ENCODE data around the gene DCAF8L2.
A peak's percentile ranks its signal among the peaks of the same experiment; 100 is the strongest.
"Not testable (repeated sequence)": the region's sequence is repeated elsewhere in the genome, so short reads cannot be mapped to it uniquely, and the experiment has no call there.

DCAF8L2 gene

DNA sequence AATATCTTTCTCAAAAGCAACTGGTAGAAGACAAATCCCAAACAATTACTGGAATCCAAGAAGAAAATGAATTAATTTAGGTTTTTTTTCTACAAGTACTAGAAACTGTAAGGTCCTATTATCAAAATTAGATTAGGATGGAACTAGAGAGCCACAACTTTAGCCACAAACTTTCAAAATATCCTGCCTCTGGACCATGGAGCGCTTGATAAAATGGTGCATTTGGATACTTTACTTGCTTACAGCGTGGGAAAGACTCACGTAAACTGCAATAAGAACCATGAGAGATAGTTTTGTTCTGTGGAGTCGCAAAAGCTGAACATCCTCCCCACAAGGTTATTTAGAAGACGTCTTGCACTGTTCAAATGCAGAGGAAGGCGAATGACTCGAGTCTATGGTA is at the start of gene DCAF8L2:
Gene DCAF8L2 (plus strand): TSS at position 301 of the 400 bp plus-strand sequence. CDS start 156,552 bp downstream, outside the sequence.
- no peak for DNase-seq

DNA sequence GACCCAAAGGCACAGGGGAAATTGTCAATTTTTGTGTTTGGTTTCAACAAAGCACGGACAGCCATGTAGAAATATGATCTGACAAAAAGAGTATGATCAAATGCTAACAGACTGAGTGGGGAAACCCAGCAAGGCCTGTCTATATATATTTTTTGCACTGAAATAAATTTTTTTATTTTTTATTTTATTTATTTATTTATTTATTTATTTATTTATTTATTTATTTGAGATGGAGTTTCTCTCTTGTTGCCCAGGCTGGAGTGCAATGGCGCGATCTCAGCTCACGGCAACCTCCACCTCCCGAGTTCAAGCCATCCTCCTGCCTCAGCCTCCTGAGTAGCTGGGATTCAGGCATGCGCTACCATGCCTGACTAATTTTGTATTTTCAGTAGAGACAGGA is 49.0 kb upstream of the DCAF8L2 start:
- DNase-seq: not testable (repeated sequence)

- no peak for DNase-seq
Observed at GRCh38 chrX:27548624-27549023, 41.5 kb upstream of the DCAF8L2 start.

GRCh38 chrX:27549688-27550087 is 40.5 kb upstream of the DCAF8L2 start:
- no peak for DNase-seq

GRCh38 chrX:27555514-27555913 is 34.6 kb upstream of the DCAF8L2 start:
- DNase-seq: peak; percentile 9

GRCh38 chrX:27565992-27566391 is 24.2 kb upstream of the DCAF8L2 start:
- no peak for DNase-seq

DNA sequence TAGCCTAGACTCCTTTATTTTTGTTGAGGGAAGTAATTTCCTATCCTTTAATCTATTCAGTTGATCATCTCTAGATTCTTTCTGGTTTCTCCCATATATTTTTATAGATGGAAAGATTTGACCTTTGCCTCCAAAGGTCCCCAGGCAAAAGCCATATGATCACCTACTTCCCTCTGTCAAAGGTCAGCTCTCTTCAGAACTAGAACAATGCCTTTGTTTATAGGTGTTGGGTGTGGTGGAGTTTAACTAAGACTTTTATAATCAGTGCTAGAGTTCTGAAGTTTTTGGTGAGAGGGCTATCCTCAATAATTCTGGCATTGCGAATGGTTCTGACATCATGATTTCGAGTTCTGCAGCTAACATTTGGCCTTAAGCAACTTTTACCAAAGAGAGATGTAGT is 19.0 kb upstream of the DCAF8L2 start:
- no peak for DNase-seq

- DNase-seq: no peak
Observed at GRCh38 chrX:27575565-27575964, 14.6 kb upstream of the DCAF8L2 start.

DNA sequence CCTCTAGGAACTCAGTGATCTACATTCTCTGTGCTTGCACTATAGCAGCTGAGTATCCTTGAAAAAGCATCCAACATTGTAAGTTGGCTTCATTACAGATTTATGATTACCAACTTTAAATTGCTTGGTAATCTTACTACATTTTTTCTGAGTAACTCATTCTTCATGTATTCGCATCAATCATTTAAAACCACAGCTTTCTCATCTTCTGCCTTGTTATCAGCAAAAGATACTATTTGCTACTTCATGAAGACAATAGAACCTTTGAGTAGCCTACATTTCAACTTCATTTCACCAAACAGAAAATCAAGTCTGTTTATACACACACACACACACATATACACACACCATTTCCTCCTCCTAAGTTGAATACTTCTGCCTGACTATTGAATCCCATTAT is 6.2 kb upstream of the DCAF8L2 start:
- no peak for DNase-seq

- DNase-seq: no peak
Observed at GRCh38 chrX:27591938-27592337, 1.8 kb downstream of the DCAF8L2 start.

GRCh38 chrX:27597508-27597907 is 7.4 kb downstream of the DCAF8L2 start:
- DNase-seq: no peak

DNA sequence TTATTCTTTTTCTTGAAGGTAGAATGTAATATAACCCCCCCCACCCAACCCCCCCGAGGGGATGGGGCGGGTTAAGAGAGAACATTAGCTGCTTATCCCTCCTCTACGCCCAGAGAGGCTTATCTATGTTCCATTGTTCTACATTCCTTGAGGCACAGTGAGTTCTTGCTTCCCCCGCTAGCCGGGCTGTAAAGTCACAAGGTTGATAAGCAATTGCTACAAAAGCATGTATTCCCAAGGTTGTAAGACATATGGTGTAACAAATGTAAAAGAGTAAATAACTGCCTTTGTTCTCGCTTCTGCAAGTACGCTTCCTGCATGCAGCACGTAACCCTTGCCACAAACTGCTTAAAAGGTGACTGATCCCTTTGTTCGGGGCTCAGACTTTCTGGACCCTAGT is 8.2 kb downstream of the DCAF8L2 start:
- DNase-seq: no peak

- no peak for DNase-seq
Observed at GRCh38 chrX:27599928-27600327, 9.8 kb downstream of the DCAF8L2 start.

GRCh38 chrX:27600686-27601085 is 10.5 kb downstream of the DCAF8L2 start:
- DNase-seq: no peak

DNA sequence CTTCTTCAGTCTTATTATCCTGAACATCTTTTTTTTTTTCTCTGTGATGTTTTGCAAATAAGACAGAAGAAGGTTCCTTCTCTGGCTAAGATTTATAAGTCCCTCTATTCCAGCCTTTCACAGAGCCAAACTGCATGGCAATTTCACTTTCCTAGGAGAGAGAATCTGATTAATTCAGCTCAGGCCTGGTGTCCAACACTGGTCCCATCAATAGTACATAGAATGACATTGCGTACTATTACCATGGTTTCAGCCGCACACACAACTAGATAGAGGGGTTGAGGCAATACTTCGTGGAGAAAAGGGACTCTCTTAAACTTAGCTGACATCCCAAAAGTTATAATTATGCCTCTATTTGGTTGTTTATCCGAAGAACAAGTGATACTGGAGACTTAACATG is 18.5 kb downstream of the DCAF8L2 start:
- DNase-seq: no peak

- no peak for DNase-seq
Observed at GRCh38 chrX:27619459-27619858, 29.3 kb downstream of the DCAF8L2 start.

DNA sequence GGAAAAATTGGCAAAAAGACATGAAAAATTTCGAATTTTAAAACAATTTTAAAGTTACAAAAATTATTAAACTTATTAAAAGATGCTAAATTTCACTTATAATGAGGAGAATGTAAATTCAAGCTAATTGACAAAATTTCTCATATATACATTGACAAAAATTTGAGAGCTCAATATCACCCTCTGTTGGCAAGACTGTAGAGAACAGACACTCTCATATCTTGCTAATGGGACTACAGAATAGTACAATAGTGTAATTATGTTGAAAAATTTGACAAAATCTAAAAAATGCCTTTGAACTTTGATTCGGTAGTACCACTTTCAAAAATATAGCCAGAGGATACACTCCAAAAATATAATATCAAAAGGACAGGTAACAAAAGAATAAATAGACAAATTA is 29.8 kb downstream of the DCAF8L2 start:
- no peak for DNase-seq

- no peak for DNase-seq
Observed at GRCh38 chrX:27622883-27623282, 32.7 kb downstream of the DCAF8L2 start.

DNA sequence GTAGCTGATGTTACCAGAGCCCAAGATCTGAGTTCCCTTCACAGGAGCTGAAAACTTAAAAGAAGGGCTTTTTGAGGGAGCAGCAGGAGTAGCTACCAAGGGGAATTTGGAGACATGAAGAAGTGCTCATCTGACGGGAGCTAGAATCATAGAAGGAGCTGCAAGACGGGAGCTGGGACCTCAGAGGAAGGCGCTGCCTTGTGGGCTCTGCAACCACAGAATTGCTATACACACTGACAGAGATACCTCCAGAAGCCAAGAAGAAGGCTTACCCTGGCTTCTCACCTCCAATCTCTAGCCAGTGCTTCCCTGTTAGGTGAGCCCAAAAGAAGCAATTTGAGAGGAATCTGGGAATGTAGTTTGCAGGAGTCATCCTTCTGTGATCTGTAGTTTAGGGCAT is 35.9 kb downstream of the DCAF8L2 start:
- DNase-seq: no peak

GRCh38 chrX:27633328-27633727 is 43.2 kb downstream of the DCAF8L2 start:
- DNase-seq: no peak

DNA sequence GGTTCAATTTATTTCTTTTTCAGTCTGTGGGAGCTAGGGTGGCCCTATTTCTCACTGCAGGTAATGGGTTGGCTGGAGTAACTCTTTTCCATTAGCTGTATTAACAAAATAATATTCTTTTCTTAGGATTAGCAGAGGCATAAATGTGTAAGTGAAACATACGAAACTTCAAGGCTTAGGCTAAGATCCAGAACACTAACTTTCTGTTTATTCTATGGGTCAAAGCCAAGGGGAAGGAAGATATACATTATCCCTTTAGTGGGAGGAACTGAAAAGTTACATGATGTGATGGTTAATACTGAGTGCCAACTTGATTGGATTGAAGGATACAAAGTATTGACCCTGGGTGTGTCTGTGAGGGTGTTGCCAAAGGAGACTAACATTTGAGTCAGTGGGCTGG is 66.4 kb downstream of the DCAF8L2 start:
- DNase-seq: no peak

DNA sequence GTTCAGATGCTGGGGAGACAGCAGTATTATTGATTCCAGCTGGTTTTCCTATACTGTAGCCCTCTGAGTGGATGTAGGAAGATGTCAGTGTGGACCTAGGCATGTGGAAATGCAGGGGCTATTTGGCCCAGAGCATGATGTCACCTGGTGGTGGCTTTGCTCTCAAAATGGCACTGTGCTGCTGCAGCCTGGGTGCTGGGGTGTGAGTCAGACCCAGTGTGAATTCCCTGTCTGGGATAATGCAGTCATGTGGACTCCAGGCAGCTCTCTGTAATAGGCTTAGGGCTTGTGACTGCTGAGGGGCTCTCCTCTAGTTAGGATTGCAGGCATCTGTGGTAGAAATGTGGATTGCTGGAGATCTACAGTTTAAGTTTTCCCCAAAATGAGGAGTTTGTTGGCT is 70.7 kb downstream of the DCAF8L2 start:
- DNase-seq: no peak

- no peak for DNase-seq
Observed at GRCh38 chrX:27671234-27671633, 81.1 kb downstream of the DCAF8L2 start.

GRCh38 chrX:27674491-27674890 is 84.3 kb downstream of the DCAF8L2 start:
- no peak for DNase-seq

GRCh38 chrX:27675493-27675892 is 85.3 kb downstream of the DCAF8L2 start:
- DNase-seq: no peak

DNA sequence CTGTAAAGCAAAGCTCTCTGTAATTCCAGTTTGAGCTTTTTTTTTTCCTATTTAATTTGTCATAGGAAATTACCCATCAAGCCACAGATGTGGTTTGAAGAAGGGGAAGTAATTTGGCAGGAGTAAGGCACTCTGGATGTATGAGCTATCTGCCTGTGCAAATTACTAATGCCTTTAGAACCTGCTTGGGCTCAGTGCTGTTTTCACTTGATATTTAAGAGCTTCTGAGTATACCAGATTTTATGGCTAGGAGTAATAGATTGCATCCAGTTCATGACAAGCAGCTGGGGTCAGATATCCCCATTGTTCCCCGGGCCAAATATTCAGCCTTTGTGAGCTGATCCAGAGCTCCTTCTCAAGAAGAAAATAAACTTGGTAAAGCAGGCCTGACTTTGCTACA is 89.1 kb downstream of the DCAF8L2 start:
- no peak for DNase-seq

Measured in NCI-H748 treated with DMSO at 0.1 percent for 48 hours (cell line).